NCI-H2196 (cell line): ENCODE measurements around the gene LRRC23.
A peak's percentile ranks its signal among the peaks of the same experiment; 100 is the strongest.

Experiments
- DNase-seq: peaks from one replicate; lab custom pipeline; 2025; ENCODE audit not compliant: unreplicated experiment; lab: John Stamatoyannopoulos, UW

LRRC23 gene

DNA sequence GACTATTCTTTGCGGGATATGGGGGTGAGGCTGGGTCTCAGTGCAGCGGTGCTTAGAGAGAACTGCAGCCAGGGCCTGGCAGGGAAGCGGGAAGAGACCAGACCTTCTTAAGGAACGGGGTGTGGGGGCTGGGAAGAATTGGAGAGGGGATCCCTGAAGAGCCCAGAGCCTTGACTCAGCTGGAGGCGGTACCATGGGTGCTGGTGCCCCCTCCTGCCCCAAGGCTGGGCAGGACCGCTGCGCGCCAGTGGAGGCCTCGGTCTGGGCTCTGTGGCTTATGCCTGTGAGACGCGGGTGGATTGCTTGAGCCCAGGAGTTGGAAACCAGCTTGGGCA lies 37.7 kb downstream of the LRRC23 start:
- DNase-seq, result no peak

DNA sequence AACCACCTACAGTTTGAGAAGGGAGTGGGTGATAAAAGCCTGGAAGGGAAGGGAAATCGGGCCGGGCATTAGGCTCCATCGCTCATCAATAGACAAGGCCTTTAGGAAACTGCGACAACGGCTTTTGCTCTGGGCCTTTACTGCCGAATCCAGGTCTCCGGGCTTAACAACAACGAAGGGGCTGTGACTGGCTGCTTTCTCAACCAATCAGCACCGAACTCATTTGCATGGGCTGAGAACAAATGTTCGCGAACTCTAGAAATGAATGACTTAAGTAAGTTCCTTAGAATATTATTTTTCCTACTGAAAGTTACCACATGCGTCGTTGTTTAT lies 38.7 kb downstream of the LRRC23 start:
- DNase-seq, result peak; percentile 72

DNA sequence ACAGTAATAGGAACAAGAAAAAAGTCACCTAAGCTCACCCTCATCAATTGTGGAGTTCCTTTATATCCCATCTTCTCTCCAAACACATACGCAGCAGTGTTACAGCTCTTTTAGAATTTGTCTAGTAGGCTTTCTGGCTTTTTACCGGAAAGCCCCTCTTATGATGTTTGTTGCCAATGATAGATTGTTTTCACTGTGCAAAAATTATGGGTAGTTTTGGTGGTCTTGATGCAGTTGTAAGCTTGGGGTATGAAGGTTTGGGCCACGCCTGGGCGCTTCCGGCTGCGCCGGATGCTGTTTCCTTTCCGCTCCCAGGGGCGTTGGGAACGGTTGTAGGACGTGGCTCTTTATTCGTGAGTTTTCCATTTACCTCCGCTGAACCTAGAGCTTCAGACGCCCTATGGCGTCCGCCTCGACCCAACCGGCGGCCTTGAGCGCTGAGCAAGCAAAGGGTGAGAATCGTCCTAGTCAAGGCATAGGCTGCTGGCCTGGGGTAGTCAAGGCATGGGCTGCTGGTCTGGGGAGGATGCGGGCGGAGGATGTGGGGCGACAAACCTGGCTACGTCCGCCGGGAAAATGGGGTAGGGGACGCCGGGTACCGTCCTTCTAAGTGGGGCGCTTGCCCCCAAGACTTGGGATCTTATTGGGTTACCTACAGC lies 39.2 kb downstream of the LRRC23 start, which contains the start of the genes C12orf57 and RNU7-1:
Gene C12orf57, plus strand, starts transcription at position 301 of the 659 bp plus-strand sequence. Its CDS starts 100 bp downstream, at position 401.
Gene RNU7-1, plus strand, starts transcription at position 95 of the 659 bp plus-strand sequence.
- peak; percentile 47 for DNase-seq

DNA sequence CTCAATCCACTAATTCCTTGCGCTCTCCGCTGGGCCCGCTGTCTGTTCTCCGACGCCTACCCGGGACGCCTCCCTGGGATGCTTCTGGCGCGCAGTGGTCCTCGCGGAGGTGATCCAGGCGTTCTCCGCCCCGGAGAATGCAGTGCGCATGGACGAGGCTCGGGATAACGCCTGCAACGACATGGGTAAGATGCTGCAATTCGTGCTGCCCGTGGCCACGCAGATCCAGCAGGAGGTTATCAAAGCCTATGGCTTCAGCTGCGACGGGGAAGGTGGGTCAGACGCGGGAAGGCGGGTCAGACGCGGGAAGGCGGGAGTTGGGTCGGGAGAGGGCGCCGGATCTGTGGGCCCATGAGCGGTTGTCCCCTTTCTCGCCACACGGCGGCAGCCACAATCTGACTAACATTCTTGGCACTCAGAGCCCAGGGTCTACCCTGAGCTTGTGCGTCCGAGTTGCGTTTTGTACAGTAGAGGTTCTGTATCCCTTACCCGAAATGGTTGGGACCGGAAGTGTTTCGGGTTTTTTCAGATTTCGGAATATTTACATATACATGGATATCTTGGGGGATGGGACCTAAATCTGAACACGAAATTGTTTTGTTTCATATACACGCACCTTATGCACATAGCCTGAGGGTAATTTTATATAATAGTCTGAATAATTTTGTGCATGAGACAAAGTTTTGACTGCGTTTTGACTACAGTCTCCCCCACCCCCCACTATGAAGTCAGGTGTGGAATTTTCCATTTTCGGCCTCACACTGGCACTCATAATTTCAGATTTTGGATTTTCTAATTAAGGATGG lies 40.0 kb downstream of the LRRC23 start:
- DNase-seq, result peak; percentile 80

DNA sequence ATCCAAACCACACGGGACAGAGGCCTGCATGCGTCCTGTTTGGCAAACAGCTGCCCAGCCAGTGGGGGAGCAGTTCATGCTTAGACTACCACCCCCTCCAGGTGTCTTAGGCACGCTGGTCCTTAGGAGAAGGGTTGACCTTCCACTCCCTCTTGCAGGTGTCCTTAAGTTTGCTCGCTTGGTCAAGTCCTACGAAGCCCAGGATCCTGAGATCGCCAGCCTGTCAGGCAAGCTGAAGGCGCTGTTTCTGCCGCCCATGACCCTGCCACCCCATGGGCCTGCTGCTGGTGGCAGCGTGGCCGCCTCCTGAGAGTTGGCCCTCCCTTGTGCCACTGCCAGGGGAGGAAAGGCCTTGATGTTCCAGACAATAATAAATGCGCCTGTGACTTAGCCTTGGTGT lies 41.0 kb downstream of the LRRC23 start:
- no peak for DNase-seq

DNA sequence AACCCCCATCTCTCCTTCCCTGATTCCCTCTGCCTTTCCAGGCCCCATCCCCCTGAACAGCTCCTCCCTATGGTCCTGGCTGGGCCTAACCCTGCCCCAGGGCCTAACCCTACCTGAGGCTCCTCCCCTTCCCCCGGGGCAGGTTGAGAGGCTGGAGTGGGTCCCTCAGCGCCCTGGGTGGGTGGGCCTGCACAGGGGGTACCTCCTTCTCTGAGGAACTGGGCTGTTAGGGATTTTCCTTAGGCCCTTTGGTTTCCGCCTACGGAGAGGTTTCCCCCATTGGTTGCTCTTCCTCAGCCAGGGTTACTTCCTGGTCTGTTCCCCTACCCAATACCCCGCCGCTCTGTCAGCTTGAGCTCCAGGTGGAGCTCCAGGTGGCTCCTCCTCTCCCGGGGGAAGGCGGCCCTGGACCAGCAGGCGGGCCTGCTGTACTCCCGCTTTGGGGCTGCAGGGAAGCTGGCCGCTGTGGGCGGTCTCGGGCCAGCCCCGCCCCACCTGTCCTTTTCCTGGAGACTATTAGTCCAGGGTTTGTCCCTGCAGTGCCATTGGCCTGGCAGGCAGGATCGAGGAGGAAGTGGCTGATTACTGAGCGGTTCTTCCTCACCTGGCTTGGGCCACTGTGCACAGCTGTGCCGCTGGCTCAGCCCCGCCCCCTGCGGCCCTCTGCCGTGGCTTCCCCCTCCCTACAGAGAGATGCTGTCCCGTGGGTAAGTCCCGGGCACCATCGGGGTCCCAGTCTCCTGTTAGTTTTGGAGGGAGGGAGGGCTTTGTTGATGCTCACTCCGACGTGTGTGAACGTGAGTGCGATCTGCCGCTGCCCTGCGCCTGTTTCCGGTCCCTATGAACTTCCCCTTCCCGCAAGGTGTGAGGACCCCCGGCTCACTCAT lies 41.7 kb downstream of the LRRC23 start:
- DNase-seq, result peak; percentile 85

DNA sequence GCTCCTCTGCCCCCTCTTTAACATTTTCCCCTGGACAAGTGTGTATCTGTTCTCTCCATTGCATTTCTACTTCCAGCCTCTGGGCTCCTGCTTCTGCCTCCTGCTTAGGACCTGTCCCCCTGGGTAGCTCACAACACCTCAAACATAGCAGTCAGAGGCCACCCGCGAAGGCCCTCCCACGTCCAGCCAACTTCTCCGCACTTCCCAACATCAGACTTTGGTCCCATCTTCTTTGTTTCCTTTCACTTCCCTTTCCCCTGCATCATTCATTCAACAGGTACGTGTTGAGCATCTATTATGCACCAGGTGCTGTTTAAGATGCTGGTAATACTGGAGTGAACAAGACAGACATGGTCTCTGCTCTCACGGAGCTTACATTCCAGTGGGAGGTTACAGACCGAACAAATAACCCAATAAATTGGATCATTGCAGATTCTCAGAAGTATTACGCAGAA lies 42.3 kb downstream of the LRRC23 start:
- no peak for DNase-seq

DNA sequence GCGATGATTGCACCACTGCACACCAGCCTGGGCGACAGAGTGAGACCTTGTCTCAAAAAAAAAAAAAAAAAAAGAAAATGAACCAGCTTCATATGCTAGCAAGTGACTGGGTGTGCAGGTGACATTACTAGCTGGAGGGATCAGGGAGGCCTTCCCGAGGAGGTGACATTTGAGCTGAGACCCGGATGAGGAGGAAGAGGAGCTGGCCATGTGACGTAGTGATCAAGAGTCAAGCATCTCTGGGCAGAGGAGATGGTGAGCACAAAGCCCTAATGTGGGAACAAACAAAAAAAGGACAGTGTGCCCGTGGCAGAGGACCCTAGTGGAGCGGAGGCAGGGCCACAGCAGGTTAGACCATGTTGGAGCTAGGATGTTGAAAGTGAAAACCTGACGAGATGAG lies 43.0 kb downstream of the LRRC23 start:
- no peak for DNase-seq

DNA sequence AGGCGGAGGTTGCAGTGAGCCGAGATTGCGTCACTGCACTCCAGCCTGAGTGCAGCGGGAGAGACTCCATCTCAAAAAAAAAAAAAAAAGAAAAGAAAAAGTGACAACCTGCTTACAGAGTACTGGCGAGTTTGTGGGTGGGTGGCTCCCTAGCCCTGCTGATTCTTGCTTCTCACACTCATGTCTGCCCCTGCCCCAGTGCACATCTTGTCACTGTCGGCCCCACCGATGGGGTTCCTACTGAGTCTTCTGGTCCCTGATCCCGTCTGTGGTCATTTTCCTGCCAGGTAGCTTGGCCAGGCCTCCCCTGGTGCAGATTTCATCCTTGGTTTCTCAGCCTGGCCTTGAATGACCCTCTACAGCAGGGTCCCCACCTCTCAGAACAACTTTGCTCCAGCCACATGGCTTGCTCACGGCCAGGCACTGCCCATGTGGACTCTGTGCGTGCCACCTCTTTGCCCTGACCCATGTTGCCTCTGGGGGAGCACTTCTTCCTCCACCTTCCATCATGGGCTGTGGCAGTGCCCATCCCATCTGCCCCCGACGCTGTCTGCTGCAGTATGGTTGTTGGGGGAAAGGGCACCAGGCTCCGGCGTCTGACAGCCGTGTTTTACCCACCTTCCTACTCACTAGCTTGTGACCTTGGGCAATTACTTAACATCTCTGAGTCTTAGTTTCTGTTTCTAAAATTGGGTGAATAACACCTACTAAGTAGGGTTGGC lies 44.4 kb downstream of the LRRC23 start:
- no peak for DNase-seq

DNA sequence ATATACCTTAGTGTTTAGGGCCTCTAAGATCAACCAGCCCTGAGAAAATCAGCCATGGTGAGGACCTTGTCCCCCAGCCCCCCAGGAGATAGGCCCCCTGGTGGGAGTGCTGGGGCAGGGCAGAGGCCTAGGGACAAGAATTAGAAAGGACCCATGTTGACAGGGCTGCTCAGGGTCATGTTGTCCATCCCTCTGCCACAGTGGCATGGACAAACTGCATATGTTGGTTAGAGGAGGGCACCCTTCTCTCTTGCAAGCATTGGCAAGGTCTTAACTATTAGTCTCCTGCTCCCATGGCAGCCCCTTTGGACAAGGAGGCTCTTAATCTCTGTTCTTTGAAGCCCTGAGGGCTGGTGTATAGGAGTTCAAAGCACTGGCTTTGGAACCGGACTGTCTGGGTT lies 45.8 kb downstream of the LRRC23 start:
- DNase-seq, result no peak

DNA sequence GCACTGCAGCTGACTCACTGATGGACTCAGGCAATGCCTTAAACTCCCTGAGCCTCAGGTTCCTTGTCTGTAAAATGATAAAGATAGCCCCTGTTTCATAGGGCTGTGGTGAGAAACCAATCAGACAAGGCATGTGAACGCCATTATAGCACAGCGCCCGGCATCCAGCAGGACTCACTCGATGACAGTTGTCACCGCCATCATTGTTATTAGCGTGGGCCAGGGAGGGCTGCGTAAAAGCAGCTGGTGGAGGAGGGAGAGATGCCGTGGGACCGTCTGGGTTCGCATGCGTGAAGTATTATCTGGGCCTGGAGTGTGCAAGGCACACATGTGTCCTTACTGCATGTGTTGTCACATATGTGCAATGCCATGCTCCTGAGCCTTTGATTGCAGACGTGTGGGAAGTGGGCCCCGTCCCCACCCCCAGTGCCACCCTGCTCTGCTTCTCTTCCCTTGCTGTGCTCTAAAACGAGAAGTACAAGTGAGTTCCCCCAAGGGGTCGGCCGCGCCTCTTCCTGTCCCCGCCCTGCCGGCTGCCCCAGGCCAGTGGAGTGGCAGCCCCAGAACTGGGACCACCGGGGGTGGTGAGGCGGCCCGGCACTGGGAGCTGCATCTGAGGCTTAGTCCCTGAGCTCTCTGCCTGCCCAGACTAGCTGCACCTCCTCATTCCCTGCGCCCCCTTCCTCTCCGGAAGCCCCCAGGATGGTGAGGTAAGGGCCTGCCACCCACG lies 46.4 kb downstream of the LRRC23 start, which contains the start of gene PTPN6:
Gene PTPN6, plus strand, starts transcription at position 546 of the 730 bp plus-strand sequence. Its CDS starts 157 bp downstream, at position 703.
- DNase-seq, result no peak

DNA sequence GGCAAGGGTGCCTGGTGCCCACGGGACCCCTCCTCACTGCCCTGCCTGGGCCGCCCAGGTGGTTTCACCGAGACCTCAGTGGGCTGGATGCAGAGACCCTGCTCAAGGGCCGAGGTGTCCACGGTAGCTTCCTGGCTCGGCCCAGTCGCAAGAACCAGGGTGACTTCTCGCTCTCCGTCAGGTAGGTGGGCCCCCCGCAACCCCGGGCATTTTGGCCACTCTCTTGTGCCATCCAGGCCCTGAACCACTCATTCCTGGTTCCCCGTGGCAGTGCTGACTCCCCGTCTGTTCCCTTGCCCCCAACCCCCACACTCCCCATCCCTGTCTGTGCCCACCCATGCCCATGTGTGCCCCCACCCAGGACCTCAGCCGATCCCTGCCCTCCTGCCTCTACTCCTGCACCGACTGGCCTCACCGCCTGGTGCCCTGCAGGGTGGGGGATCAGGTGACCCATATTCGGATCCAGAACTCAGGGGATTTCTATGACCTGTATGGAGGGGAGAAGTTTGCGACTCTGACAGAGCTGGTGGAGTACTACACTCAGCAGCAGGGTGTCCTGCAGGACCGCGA lies 47.0 kb downstream of the LRRC23 start:
- DNase-seq, result no peak

DNA sequence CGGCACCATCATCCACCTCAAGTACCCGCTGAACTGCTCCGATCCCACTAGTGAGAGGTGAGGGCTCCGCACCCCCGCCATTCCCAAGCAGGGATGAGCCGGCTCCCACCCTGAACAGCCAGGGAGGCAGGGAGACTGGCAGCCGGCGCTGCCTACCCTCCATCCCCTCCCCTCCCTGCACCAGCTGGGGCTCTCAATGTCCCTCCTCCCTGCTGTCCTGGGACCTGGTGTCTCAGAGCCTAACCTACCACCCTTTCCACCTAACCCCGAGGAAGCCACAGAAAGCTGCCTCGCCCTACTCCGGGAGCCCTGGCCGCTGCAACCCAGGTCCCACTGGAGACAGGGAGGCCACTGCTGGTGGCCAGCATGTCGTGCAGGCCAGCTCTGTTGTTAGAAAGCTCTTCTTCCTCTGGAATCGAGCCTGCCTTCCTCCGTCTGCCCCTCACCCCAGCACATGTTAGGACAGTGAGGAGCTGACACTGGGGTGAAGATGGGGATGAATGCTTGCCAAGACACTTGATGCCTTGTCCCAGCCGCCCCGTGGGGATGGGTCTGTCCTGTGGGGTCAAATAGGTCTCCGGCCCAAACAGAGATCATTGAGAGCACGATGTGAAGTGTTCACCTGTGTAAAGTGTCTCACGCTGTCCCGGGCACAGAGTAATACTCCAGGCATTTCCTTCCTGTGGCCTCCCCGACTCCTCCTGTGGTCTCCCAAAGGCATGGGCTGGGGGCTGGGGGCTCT lies 47.7 kb downstream of the LRRC23 start:
- DNase-seq, result no peak

DNA sequence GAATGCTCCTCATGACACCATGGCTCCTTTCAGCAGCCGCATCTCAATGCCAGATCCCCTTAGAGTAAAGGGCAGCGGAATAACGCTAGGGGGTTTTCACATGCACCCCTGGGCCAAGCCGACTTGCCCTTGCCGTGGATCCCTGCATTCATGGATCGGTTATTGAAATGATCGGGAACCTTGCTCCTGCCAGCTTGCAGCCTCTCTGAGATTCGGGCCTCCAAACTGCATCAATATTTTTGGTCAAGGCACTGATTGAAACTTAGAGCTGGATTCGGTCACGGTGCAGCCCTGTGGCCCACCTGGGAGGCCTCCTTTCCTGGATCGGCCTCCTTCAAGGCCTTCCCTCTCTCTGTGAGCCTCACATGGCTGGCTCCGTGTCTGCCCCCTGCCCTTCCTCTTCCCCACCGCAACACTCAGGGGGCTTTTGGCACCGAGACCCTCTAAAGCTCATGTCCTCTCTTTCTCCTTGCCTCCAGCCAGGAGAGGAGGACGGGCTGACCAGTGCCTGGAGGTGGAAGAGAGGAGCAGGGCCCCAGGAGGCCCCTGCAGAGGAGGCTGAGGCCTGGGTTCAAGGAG lies 48.3 kb downstream of the LRRC23 start:
- no peak for DNase-seq

DNA sequence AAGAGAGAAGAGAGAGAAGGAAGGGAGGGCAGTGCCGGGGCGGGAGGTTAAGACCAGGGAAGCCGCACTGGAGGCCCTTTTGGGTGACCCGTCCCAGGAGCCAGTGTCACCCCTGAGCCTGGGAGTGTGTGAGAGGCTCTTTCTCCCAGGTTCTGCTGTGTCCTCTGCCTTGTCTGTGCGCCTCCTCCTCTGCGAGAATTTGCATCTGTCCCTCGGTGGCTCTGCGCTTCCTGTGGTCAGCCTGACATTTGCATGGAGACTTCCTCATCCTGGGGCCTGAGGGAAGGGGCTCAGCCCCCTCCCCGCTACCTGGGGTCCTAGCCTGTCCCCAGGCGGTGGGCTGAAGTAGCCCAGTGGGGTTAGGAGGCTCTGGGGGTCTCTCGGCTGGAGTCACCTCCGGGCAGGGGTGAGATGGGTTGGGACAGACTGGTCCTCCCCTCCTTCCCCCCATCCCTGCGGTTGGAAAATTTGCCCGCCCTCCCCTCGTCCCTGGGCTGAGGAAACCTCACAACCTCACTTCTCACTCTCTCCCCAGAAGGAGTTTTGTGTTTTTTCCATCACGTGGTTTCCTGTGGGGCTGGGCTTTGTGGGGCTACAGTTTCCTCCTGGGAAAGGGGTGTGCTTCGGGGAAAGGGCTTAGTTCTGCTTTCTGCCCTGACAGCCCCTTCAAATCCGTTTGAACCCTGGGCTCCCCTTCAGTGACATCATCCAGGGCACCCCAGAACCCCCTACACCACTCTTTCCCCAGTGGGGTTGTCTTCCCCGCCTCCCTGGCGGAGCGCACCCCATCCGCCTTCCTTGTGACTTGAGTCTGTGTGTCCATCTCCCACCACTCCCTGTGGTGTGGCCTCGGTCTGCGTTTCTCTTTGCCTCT lies 49.1 kb downstream of the LRRC23 start:
- DNase-seq, result no peak

DNA sequence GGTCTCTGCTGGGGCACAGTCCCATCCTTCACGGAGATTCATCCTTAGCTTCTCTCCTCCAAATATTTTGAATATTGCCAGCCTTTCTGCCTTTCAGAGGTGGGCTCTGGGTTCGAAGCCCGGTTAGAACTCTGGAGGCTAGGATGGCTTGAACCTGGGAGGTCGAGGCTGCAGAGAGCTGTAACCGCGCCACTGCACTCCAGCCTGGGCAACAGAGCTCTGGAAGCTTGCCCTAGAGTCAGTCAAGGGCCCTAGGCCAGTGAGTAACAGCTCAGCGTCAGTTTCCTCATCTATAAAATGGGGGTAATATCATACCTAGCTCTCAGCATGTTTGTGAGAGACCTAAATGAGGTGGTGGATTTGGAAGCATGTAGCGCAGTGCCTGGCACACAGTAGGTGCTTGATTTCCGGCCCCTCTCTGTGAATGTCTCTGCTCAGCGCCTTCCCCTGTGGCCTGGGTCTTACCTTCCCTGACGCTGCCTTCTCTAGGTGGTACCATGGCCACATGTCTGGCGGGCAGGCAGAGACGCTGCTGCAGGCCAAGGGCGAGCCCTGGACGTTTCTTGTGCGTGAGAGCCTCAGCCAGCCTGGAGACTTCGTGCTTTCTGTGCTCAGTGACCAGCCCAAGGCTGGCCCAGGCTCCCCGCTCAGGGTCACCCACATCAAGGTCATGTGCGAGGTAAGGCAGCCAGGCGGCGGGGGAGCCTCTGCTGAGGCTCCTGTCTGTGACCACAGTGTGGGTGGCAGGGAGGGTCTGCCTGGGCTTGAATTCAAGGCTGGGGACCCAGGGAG lies 49.9 kb downstream of the LRRC23 start:
- no peak for DNase-seq
